Measurements from ENCODE around the gene UBN1.

The UBN1 gene

DNA sequence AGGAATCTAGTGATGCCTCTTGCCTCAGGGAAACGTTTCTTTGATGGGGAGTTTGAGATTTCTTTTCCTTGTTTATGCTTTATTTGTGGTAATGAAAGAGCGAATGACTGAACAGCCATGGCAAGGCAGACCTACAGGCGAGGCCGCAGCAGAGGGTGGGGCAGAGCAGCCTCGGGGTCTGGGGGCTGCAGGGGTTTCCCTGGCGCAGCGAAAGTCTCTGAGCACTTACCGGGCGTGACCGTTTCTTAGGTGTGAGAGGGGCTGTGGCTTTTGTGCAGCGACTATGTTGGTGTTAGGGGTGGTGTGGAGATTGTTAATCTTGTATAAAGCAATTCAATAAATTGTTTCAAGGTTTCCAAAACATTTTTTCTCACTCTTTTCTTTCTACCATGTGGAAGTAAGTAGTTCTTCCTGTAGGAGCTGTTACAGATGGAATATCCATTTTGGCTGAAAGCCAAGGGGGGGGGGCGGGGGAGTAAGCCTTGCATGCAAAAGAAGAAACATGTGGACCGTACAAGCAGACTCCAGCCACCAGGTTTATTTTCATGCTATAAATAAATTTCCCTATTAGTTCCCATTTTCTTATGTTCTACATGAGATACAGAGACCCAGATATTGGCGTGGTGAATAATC is 34.8 kb downstream of the UBN1 start:
- no peaks in the 10 kb centered on the region for H3K9me3 ChIP-seq
- H3K4me1 ChIP-seq (ENCODE audit: control insufficient read depth in 1 of 2, insufficient read depth in 1 of 2, low read depth in 1 of 2, low read length in 1 of 2), result no peaks in the 10 kb centered on the region
- TF ChIP-seq, protein P1, sequence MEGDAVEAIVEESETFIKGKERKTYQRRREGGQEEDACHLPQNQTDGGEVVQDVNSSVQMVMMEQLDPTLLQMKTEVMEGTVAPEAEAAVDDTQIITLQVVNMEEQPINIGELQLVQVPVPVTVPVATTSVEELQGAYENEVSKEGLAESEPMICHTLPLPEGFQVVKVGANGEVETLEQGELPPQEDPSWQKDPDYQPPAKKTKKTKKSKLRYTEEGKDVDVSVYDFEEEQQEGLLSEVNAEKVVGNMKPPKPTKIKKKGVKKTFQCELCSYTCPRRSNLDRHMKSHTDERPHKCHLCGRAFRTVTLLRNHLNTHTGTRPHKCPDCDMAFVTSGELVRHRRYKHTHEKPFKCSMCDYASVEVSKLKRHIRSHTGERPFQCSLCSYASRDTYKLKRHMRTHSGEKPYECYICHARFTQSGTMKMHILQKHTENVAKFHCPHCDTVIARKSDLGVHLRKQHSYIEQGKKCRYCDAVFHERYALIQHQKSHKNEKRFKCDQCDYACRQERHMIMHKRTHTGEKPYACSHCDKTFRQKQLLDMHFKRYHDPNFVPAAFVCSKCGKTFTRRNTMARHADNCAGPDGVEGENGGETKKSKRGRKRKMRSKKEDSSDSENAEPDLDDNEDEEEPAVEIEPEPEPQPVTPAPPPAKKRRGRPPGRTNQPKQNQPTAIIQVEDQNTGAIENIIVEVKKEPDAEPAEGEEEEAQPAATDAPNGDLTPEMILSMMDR (IDR thresholded peaks at IDR 0.05), result no peak
- H3K4me3 ChIP-seq (ENCODE audit: low read depth in 1 of 2, low read length in 1 of 2), result no peak overlapping the region
- peak overlapping the region; percentile 29 for H3K27ac ChIP-seq
- H3K27me3 ChIP-seq, result no peaks in the 10 kb centered on the region
- peaks cover 100% of the 10 kb centered on the region for H3K36me3 ChIP-seq

DNA sequence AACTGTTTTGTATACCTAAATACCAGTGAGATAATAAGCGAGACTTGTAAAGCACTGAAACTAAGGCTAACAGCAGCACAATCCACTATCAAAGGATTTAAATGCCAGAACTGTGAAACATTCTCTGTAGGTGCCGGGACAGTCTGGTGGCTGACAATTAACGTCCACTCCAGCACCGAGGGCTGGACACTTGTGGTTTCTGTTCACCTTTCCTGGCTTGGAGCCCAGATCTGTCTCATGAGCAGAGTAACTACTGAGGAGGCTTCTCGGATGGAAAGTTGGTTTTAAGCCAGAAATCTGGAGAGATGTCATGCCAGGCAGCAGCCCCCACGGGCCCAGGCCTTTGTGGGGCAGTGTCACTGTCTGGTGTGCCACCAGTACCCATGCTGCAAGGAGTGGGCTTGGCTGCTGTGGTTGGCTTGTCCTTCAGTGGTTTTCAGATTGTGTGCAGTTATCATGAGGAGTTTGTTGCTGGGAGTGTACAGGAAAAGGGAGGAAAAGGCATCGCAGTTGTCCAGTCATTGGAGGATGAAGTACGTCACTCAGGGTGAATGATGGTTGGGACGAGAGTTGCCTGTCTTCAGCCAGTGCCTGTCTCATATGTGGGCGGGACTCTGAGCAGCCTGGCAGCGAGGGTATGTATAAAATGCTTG is 35.5 kb downstream of the UBN1 start:
- Histone ChIP-seq H3K4me3 (ENCODE audit: low read depth in 1 of 2, low read length in 1 of 2) (no peak overlapping the region), H3K4me1 (ENCODE audit: control insufficient read depth in 1 of 2, insufficient read depth in 1 of 2, low read depth in 1 of 2, low read length in 1 of 2) (no peaks in the 10 kb centered on the region), H3K36me3 (peaks cover 100% of the 10 kb centered on the region), H3K27ac (no peak overlapping the region), H3K9me3 (no peaks in the 10 kb centered on the region), H3K27me3 (no peaks in the 10 kb centered on the region)
- TF ChIP-seq, protein P1 (IDR thresholded peaks at IDR 0.05), result no peak

DNA sequence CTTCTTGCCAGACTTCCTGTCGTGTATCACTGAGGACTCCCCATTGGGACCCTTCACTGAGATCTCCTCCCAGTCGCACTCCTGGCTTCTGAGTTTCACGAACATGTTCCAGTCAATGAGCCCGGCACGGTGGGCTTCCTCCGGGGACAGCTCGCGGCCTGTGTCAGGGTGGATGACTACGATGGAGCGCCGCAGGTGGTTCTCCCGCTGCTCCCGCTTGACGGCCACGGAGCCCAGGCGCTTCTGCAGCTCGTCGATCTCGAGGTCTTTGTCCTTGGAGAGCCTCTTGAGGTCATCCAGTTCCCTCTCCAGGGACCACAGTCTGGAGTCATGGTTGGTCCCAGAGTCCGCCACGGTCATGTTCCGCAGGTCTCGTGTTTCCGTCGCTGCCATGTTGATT is 36.2 kb downstream of the UBN1 start:
- no peak overlapping the region for H3K4me3 ChIP-seq (ENCODE audit: low read depth in 1 of 2, low read length in 1 of 2)
- H3K4me1 ChIP-seq (ENCODE audit: control insufficient read depth in 1 of 2, insufficient read depth in 1 of 2, low read depth in 1 of 2, low read length in 1 of 2), result no peaks in the 10 kb centered on the region
- H3K27me3 ChIP-seq, result no peaks in the 10 kb centered on the region
- no peak overlapping the region for H3K27ac ChIP-seq
- peaks cover 100% of the 10 kb centered on the region for H3K36me3 ChIP-seq
- no peaks in the 10 kb centered on the region for H3K9me3 ChIP-seq
- TF ChIP-seq, protein P1 (IDR thresholded peaks at IDR 0.05), result no peak

DNA sequence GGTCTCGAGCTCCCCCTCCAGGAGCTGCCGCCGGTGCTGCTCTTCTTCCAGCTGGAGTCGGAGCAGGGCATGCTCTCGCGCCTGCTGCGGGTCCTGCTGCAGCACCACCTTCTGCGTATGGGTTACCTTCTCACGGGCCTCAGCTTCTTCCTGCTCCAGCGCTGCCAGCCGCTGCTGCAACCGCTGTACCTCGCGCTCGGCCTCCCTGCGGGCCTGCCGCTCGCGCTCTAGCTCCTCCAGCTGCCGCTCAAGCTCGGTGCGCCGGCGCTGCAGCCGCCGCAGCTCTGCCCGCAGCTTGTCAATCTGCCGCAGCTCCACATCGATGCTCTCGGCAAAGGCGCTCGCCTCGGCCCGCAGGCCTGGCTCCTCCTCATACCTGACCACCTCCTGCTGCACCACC is 36.9 kb downstream of the UBN1 start:
- H3K9me3 ChIP-seq, result no peaks in the 10 kb centered on the region
- H3K4me3 ChIP-seq (ENCODE audit: low read depth in 1 of 2, low read length in 1 of 2), result no peak overlapping the region
- peaks cover 97% of the 10 kb centered on the region for H3K36me3 ChIP-seq
- H3K27ac ChIP-seq, result no peak overlapping the region
- H3K27me3 ChIP-seq, result no peaks in the 10 kb centered on the region
- TF ChIP-seq, protein P1 (IDR thresholded peaks at IDR 0.05), result no peak
- no peaks in the 10 kb centered on the region for H3K4me1 ChIP-seq (ENCODE audit: control insufficient read depth in 1 of 2, insufficient read depth in 1 of 2, low read depth in 1 of 2, low read length in 1 of 2)

DNA sequence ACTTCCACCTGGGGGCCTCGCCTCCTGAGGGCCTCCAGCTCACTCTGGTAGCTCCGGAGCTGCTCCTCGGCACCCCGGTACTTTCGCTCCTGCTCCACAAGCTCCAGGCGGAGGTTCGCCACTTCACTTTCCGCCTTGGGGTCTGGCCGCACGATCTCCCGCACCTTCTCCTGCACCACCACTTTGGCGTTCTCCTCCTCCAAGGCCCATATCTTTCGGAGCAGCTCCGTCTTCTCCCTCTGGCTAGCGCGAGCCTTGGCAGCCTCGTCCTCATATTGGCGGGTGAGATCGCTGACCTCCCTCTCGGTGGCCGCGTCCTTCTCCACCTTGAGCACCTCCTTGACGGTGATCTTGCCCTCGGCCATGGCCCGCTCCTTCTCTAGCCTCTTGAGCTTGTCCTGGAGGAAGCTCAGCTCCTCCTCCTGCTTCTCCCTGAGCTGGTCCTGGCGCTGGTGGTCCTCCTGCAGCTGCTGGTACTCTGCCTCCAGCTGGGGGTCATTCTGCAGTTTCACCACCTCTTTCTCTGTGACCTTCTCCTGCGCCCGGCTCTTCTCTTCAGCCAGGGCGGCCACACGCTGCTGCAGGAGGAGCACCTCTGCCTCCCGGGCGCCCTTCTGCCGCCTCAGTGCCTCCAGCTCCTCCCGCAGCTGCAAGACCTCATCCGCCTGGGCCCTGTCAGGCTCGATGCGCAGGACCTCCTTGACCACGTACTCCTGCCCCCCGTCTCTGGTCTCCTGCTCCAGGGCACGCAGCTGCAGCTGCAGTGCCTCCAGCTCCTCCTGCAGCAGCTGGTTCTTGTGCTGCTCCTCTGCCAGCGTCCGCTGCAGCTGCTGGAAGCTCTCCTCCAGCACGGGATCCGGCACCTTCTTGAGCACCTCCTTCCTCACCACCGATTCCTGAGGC is 37.9 kb downstream of the UBN1 start:
- Histone ChIP-seq H3K36me3 (peaks cover 96% of the 10 kb centered on the region), H3K4me1 (ENCODE audit: control insufficient read depth in 1 of 2, insufficient read depth in 1 of 2, low read depth in 1 of 2, low read length in 1 of 2) (no peaks in the 10 kb centered on the region), H3K27me3 (no peaks in the 10 kb centered on the region), H3K4me3 (ENCODE audit: low read depth in 1 of 2, low read length in 1 of 2) (no peak overlapping the region), H3K27ac (peak overlapping the region; percentile 27), H3K9me3 (no peaks in the 10 kb centered on the region)
- TF ChIP-seq, protein P1 (IDR thresholded peaks at IDR 0.05), result no peak
